Activated CD4-positive, CD25-positive, alpha-beta regulatory T cell treated with anti-CD3 and anti-CD28 coated beads, Interleukin-2, amount 50 U/mL, for 16 hours (primary cell): Measurements from ENCODE around the gene SPDL1.

Experiments used
- DNase-seq: peaks from one replicate; pipeline ENCODE4 v3.0.0-alpha.2; 2020; ENCODE audit warnings: low read depth, low spot score

Gene SPDL1

DNA sequence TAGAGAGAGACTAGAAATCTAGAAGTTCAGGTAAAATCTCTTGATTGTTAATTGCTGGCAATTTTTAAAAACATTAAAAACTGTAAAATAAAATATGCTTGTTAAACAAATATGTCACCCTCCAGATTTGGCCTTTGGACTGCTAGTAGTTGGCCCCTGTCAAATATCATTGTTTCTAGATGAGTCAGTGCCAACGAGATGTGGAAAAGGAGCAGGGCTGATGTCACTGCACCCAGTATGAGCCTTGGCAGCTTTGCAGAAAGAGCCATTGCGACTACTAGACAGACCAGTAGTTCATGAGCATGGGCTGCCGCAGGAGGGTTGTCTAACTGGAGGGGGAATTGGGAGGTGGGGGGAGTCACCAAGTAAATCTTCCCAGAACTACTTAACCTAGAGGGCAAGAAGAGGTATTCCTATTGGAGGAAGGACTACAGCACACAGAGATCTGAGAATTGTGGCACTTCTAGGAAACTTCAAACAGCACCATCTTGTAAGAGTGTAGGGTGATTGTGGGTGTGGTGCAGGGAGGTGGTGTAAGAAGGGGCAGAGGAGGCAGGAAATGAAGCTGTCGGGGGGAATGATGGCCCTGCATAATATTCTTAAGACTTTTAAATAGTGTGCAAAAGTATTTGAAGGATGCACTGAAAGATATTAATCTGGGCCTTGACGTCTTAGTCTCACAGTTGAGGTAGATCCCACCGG, 46.4 kb downstream of the SPDL1 start:
- DNase-seq: no peak

DNA sequence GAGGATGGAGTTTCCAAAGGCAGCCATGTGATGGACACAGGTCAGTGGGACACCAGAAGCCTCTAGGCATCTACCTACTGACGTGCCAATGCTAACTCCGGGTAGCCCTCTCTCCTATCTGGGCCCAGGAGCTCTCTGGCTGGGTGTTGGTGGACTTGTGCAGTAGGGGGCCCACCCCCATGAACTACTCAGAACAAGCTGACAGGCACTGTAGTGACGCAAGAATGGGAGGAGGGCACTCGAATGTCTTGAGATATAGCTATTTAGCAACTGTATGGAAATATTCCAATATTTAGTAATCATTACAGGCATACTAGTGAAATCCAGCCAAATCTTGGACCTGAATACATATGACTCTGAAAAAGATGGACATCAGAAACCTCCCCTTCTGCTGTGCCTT, 47.8 kb downstream of the SPDL1 start:
- no peak for DNase-seq

DNA sequence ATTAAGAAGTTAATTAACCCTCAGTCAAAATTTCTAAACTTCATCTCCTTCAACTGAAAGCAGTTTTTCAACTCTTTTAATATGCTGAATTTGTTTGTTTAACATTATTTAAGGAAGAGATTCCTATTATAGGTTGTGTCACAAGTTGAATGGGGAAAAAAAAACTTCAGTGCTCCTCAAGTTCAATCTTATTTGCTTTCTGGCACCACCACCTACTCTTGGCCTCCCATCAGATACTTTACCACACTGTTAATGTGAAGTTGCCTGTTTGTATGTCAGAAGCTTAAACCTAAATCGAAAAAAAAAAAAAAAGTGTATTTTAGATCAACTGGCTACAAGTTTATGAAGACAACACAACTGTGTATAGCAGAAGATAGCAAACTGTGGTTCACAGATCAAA, 49.4 kb downstream of the SPDL1 start:
- no peak for DNase-seq

DNA sequence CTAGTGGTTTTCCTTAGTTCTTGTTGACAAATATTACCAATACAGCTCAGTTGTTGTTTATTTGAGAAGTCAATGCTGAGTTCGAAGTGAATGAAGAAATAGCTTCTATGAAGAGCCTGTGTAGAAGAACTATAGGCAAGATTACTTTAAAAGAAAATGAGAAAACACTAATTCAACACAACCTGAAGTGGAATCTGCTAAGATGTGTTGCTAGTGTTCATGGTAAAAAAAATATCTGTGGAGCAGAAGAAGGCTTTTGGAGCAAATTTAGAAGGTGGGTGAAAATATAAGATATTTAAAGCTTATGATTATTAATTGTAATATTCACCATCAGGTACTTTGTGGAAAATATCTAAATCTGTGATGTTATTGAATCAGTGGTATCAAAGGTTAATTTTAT, 51.0 kb downstream of the SPDL1 start:
- DNase-seq: no peak

DNA sequence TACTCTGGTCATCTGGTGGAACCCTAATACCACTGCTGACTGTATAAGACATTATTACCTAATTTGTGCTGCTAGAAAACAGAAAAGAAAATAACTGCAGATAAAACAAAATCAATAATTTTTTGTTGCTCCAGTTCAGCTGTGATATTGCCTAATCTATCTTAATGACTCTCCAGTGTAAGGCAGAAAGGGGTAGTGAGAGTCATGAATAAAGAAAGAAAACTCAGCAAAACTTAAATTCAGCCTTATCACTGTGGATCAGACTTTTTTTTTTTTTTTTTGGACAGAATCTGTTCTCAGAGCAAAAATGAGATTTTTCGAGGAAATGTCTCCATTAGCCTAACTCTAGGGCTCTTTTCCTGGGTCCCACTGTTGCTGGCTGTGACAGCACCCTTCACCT, 52.4 kb downstream of the SPDL1 start:
- DNase-seq: no peak

DNA sequence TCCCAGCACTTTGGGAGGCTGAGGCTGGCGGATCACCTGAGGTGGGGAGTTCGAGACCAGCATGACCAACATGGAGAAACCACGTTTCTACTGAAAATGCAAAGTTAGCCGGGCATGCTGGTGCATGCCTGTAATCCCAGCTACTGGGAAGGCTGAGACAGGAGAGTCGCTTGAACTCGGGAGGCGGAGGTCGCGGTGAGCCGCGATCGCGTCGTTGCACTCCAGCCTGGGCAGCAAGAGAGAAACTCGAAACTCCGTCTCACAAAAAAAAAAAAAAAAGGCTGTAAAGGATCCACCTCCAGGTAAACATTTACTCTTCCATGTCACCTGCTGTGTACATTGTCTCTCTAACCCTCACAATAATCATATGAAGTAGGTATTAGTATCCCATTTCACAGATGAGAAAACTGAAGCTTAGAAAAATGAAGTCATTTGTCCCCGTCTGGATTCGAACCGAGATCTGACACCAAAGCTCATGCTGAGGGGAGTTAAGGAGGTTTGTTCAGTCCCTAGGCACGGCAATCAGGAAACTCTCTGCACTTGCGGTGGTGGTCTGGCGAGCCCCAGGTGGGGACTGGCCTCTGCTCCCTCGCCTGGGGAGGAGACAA, 53.0 kb downstream of the SPDL1 start:
- DNase-seq: no peak

DNA sequence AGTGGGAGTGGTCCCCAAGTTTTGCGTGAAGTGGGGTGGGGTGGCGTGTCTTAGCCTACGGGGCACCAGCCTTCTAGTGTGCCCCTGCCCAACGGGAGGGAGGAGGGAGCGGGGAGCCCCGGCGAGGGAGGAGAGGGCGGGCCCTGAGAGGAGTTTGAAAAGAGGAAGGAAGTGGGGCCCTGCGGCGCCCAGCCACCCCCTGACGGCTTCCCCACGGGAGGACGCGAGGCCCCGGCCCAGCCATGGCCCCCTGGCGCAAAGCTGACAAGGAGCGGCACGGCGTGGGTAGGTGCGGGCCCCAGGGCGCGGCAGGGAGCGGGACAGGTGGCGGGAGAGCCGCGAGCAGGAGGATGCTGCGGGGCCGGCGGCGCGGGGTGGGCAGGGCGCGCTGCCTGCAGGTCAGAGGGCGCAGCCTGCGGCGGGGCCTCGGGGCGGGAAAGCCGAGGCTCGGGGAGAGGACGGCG, 53.5 kb downstream of the SPDL1 start, which contains the start of gene DOCK2:
Gene DOCK2, plus strand, starts transcription at position 191 of the 464 bp plus-strand sequence. Its CDS starts 52 bp downstream, at position 243.
- DNase-seq: peak; percentile 41

DNA sequence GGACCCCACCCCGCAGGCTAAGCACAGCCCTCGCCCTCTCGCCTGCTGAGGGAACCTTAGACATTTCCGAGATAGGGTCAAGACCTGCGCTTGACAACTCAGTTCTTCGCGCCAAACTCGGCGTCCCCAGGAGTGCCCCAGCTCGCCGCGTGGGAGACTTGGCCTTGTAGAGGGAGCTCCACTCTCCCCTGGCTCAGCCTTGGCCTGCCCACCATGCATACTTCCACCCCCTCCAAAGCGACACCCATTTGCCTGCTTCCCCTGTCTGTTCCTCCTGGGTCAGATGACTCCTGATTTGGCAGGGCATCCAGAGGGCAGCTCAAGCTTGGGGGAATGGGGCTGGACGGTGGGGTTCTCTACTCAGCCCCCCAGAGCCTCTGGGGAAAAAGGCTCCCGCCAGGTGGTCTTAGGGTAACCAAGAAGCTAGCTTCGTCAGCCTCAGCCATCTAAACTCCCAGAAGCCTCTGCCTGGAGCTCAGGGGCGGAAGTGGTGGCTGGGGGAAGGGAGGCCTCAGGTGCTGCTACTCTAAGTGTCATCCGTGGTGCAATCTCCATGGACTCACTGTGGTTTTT, 54.1 kb downstream of the SPDL1 start:
- peak; percentile 55 for DNase-seq

DNA sequence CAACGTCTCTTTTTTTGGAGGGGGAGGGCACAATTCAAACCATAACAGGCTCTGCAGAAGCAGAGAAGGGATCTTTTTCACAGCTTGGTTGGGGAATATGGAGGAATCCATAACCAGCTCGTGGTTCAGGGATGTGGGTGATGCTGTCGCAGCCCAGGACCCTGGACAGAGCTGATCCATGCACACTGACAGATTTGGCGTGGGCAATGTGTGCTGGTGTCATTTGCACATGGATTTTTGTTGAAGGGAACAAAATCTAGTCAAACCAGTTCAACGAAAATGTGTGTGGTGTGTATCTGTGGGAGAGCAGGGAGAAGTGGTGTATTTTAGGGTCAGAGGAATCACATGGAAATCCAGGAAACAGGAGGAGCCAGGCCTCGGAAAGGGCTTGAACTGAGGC, 57.7 kb downstream of the SPDL1 start:
- no peak for DNase-seq

DNA sequence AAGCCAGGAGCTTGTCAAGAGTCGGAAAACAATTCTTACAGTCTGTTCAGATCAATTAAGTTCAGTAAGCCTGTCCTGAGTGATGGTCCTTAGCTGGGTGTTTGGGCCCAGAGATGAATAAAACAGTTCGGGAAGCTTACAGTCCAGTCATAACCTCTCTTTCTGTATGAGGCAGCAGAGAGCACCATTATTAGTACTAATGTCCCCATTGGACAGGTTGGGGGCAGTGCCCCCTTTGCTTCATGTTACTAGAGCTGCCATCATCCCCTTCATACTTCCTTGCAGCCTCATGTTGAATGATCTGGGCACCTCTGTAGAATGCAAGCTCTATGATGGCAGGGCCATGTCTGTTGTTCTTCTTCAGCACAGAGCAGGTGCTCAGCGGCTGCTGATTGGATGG, 63.3 kb downstream of the SPDL1 start:
- no peak for DNase-seq

DNA sequence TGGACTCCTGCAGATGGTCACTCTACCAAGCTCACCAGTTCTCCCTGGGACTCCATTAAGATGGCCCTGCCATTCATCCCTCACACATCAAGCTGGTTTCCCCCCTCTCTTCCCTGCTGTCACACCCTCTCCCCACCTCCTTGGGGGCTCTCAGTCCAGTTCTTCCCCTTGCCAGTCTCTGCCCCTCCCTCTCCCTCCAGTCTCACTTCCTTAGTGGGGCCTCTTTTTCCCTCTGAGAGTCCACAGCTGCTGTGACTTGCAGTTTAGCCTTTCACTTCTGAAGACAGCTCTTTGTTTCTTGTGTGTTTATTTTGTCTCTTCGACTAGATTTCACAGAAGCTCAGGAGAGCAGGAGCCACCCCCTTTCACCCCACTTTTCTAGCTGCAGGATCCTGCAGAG, 64.0 kb downstream of the SPDL1 start:
- DNase-seq: no peak

DNA sequence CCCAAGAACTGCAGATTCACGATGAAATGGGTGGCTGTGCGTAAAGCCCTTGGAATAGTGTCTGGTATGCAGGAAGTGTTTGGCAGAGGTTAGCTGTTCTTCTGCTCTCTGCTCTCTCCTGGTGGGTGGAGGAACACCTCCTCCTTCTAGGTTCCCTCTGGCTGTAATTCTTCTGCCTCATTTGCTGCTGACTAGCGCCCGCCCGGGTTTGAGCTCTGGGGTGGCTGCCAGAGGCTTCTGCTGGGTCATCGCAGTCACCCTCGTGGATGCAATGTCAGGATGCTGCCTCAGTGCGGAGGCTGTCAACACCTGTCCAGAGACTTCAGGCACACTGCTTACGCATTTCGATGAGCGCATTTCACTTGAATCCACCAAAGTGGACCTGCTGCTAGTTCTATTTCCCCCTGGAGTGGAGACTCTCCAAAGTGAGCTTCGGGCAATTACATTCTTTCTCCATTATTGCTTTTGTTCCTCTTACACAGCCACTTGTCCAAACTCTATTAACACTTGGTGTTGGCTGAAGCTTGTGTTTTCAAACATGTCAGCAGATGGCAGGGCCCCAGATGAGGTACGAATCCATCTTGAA, 65.2 kb downstream of the SPDL1 start:
- DNase-seq: no peak

DNA sequence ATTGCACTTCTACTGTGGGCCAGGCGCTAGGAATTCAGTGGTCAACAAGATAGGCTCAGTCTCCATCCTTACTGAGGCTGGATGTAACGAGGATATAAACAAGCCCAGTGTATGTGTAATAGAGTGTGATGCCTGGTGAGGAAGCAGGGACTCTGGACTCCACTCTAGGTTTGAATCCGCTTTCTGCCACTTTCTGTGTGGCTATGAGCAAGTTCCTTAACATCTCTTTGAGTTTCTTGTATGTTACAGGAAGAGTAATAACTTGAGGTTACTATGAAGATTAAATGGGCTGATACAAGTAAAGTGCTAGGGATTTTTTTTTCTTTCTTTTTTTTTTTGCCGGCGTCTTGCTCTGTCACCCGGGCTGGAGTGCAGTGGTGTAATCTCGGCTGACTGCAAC, 65.9 kb downstream of the SPDL1 start:
- no peak for DNase-seq

DNA sequence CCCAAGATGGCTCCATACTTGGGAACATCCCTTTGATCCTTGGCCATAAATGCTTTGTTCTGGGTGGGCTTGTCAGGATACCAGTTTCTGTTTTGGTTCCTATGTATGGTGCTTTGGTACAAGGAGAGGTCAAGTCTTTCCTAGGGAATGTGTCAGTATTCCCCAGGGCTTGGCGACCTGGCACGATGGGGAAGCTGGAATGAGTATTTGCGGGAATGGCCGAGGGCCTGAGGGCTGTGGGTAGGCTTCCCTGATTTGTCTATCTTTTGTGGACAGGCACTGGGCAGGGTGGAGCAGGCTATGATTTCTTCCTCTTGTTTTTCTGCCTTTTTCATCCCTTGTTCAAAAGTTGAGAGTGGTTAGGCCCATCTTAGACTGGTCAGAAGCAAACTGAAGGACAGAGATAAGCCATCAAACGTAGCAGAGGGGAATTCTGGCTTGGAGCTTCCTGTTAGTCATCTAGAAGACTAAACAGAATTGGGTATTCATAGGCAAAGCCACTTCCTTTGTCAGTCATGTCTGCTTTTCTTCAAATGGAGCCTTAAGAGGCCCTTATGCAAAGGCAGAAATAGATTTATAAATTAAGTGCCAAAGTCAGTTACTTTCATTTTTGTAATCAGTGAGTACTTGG, 67.2 kb downstream of the SPDL1 start:
- DNase-seq: no peak

DNA sequence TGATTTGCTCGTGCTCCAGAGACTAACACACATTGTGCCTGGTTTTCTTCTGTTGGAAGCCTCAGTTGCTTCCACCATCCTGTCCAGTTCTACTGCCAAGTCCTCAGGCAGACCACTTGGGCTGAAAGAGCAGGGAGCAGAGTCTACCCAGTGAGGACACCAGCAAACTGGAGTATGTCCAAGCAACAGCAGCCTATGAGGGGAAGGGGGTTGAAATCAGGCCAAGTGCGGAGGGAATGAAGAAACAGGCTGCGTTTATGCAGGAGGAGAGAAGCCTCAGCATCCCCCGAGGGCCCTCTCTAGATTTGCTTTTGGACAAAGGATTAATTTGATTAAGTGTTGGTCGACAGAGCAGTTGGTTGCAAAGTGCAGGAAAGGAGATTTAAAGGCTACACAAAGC, 68.0 kb downstream of the SPDL1 start:
- DNase-seq: no peak

DNA sequence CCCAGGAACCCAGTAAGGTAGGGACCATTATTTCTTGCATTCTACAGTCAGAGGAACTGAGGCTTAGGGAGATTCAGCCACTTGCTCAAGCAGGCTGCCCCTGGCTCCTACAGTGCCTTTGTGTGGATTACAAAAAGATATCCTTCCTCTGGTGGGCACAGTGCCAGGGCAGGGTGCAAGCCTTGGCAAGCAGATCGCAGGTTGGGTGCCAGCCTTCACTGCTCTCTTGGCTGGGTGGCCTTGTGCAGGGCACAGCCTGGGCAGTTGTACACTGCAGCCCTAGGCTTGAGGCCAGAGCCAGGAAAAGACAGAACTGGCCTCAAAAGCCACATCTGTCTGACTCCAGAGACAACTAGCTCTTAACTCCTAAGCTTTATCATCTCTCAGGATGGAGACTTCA, 68.5 kb downstream of the SPDL1 start:
- no peak for DNase-seq

DNA sequence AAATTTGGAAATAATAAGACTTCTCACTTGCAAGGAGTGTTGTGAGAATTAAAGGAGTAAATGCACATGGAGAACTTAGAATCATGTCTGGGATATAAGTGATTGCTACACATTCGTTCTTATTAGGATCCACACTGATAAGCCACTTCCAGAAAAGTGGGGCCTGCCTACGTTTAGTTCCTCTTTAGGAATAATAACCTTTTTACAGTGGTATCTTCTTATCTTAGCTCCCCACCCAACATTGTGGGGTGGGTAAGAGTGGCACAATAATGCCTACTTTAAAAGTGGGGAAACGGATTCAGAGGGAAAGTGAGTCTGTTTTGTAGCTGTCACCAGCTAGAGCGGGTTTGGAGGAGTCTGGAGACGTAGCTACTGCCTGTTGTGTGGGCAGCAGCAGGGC, 69.5 kb downstream of the SPDL1 start:
- no peak for DNase-seq
